Measurements from ENCODE around the gene NAV2. TPM values are rescaled to one million over a fixed set of nuclear protein-coding genes. Genes with fewer than 3 reads are reported as not detected.

NAV2 gene
- total and polyA plus RNA-seq, 9 donors: 25.7 to 70.6 (median 46.1) TPM

- 51% methylated on average over 7 of the region's 8 CpGs for WGBS (ENCODE audit: insufficient coverage)
- no peaks in the 10 kb centered on the region for H3K4me1 ChIP-seq (ENCODE audit: control insufficient read depth, insufficient read depth, low read length)
- peaks cover 6% of the 10 kb centered on the region for H3K36me3 ChIP-seq (ENCODE audit: control insufficient read depth, insufficient read depth, low read length)
- no peak for DNase-seq
- H3K27me3 ChIP-seq (ENCODE audit: control insufficient read depth, insufficient read depth, low read length): no peaks in the 10 kb centered on the region
- no peak overlapping the region for H3K4me3 ChIP-seq (ENCODE audit: low read length)
- no peak overlapping the region for H3K27ac ChIP-seq (ENCODE audit: low read length)
- no peaks in the 10 kb centered on the region for H3K9me3 ChIP-seq (replicated peaks; ENCODE audit: control insufficient read depth, low read depth, low read length)
Measured at GRCh38 chr11:19980957-19981669, 268.5 kb downstream of the NAV2 start.

- H3K4me1 ChIP-seq (ENCODE audit: control insufficient read depth, insufficient read depth, low read length): peaks cover 6% of the 10 kb centered on the region
- H3K27ac ChIP-seq (ENCODE audit: low read length): no peak overlapping the region
- H3K4me3 ChIP-seq (ENCODE audit: low read length): no peak overlapping the region
- 93% methylated on average over 2 of the region's 5 CpGs for WGBS (ENCODE audit: insufficient coverage)
- no peaks in the 10 kb centered on the region for H3K27me3 ChIP-seq (ENCODE audit: control insufficient read depth, insufficient read depth, low read length)
- H3K9me3 ChIP-seq (replicated peaks; ENCODE audit: control insufficient read depth, low read depth, low read length): no peaks in the 10 kb centered on the region
- no peak for DNase-seq
- peaks cover 8% of the 10 kb centered on the region for H3K36me3 ChIP-seq (ENCODE audit: control insufficient read depth, insufficient read depth, low read length)
Measured at GRCh38 chr11:19982774-19983495, 270.3 kb downstream of the NAV2 start.

- Histone ChIP-seq H3K36me3 (ENCODE audit: control insufficient read depth, insufficient read depth, low read length) (peaks cover 9% of the 10 kb centered on the region), H3K4me1 (ENCODE audit: control insufficient read depth, insufficient read depth, low read length) (peaks cover 9% of the 10 kb centered on the region), H3K4me3 (ENCODE audit: low read length) (no peak overlapping the region), H3K27me3 (ENCODE audit: control insufficient read depth, insufficient read depth, low read length) (no peaks in the 10 kb centered on the region), H3K9me3 (replicated peaks; ENCODE audit: control insufficient read depth, low read depth, low read length) (no peaks in the 10 kb centered on the region), H3K27ac (ENCODE audit: low read length) (no peak overlapping the region)
- 100% methylated on average over 5 of the region's 8 CpGs for whole genome bisulfite sequencing (ENCODE audit: insufficient coverage)
- DNase-seq: no peak
Measured at GRCh38 chr11:19984048-19984742, 271.6 kb downstream of the NAV2 start.

DNA sequence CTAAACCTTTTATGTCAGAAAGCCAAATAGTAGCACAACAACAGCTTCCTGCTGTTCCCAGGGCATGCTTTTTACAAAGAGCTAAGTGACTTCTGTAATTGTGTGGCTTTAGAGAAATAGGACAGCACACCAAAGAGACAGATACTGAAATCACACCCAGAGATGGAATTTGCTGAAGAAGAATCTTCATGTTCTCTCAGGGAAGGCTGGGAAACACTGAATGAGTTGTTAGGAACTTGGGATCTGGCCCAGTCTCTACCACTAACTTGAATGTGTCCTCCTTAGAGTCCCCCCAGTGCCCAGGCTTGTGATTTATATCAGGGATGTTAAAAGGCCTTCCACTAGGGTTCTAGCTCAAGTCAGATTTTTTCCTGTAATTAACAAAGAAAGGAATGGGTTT, 272.5 kb downstream of the NAV2 start:
- no peak for DNase-seq
- Histone ChIP-seq H3K36me3 (ENCODE audit: control insufficient read depth, insufficient read depth, low read length) (peaks cover 11% of the 10 kb centered on the region), H3K9me3 (replicated peaks; ENCODE audit: control insufficient read depth, low read depth, low read length) (no peaks in the 10 kb centered on the region), H3K27ac (ENCODE audit: low read length) (no peak overlapping the region), H3K27me3 (ENCODE audit: control insufficient read depth, insufficient read depth, low read length) (no peaks in the 10 kb centered on the region), H3K4me3 (ENCODE audit: low read length) (no peak overlapping the region), H3K4me1 (ENCODE audit: control insufficient read depth, insufficient read depth, low read length) (peaks cover 9% of the 10 kb centered on the region)

- peaks cover 11% of the 10 kb centered on the region for H3K36me3 ChIP-seq (ENCODE audit: control insufficient read depth, insufficient read depth, low read length)
- no peaks in the 10 kb centered on the region for H3K9me3 ChIP-seq (replicated peaks; ENCODE audit: control insufficient read depth, low read depth, low read length)
- H3K27ac ChIP-seq (ENCODE audit: low read length): no peak overlapping the region
- peaks cover 9% of the 10 kb centered on the region for H3K4me1 ChIP-seq (ENCODE audit: control insufficient read depth, insufficient read depth, low read length)
- 60% methylated on average over 1 of the region's 2 CpGs for WGBS (ENCODE audit: insufficient coverage)
- H3K27me3 ChIP-seq (ENCODE audit: control insufficient read depth, insufficient read depth, low read length): no peaks in the 10 kb centered on the region
- H3K4me3 ChIP-seq (ENCODE audit: low read length): no peak overlapping the region
- no peak for DNase-seq
Measured at GRCh38 chr11:19987331-19987801, 274.7 kb downstream of the NAV2 start.

DNA sequence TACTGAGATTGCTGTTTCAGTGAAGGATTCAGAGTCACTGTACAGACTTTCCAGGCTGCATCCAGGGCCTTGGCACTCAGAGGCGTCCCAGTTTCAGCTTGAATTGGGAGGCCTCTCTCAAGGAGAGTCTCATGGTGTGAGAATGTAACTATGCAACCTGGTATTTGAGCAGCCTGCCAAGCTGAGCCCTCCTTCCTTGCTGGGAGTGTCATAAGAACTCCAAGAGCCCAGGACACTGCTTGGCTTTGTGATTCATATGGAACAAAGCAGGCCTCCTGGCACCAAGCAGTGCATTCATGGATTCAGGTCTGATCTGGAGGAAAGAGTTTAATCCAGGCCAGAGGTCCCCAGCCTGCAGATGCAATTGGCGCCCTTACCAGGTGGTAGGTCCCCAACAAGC, 276.0 kb downstream of the NAV2 start:
- no peak overlapping the region for H3K27ac ChIP-seq (ENCODE audit: low read length)
- peak; percentile 81 for DNase-seq
- no peaks in the 10 kb centered on the region for H3K9me3 ChIP-seq (replicated peaks; ENCODE audit: control insufficient read depth, low read depth, low read length)
- peaks cover 9% of the 10 kb centered on the region for H3K4me1 ChIP-seq (ENCODE audit: control insufficient read depth, insufficient read depth, low read length)
- H3K27me3 ChIP-seq (ENCODE audit: control insufficient read depth, insufficient read depth, low read length): no peaks in the 10 kb centered on the region
- peaks cover 11% of the 10 kb centered on the region for H3K36me3 ChIP-seq (ENCODE audit: control insufficient read depth, insufficient read depth, low read length)
- 50% methylated on average over 2 of the region's 2 CpGs for WGBS (ENCODE audit: insufficient coverage)
- H3K4me3 ChIP-seq (ENCODE audit: low read length): no peak overlapping the region

GRCh38 chr11:19989191-19989590, 276.6 kb downstream of the NAV2 start:
- H3K27ac ChIP-seq (ENCODE audit: low read length): no peak overlapping the region
- H3K27me3 ChIP-seq (ENCODE audit: control insufficient read depth, insufficient read depth, low read length): no peaks in the 10 kb centered on the region
- no peak overlapping the region for H3K4me3 ChIP-seq (ENCODE audit: low read length)
- WGBS (ENCODE audit: insufficient coverage): 83% methylated on average over 1 of the region's 2 CpGs
- peaks cover 11% of the 10 kb centered on the region for H3K36me3 ChIP-seq (ENCODE audit: control insufficient read depth, insufficient read depth, low read length)
- H3K4me1 ChIP-seq (ENCODE audit: control insufficient read depth, insufficient read depth, low read length): peaks cover 9% of the 10 kb centered on the region
- no peaks in the 10 kb centered on the region for H3K9me3 ChIP-seq (replicated peaks; ENCODE audit: control insufficient read depth, low read depth, low read length)
- DNase-seq: no peak

DNA sequence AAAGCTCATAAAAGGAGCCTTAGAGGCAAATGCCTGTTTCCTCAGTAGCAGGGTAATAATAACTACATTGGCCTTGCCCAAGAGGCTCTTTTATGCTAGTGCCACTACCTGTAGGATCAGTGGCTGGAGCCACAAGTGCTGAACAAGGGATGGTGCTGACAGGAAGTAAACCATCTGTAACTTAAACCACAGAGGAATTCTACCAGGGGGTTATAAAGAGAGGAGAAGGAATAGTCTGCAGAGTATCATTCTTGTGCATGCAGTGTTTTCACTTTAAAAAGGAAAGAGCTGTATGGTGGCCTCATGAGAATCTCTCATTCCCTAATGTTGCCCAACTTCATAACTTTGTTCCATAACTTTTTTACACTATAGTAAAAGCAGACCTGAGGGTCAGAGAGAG, 279.5 kb downstream of the NAV2 start:
- Histone ChIP-seq H3K36me3 (ENCODE audit: control insufficient read depth, insufficient read depth, low read length) (peaks cover 6% of the 10 kb centered on the region), H3K9me3 (replicated peaks; ENCODE audit: control insufficient read depth, low read depth, low read length) (no peaks in the 10 kb centered on the region), H3K27ac (ENCODE audit: low read length) (no peak overlapping the region), H3K4me1 (ENCODE audit: control insufficient read depth, insufficient read depth, low read length) (peaks cover 9% of the 10 kb centered on the region), H3K27me3 (ENCODE audit: control insufficient read depth, insufficient read depth, low read length) (no peaks in the 10 kb centered on the region), H3K4me3 (ENCODE audit: low read length) (no peak overlapping the region)
- DNase-seq: no peak

DNA sequence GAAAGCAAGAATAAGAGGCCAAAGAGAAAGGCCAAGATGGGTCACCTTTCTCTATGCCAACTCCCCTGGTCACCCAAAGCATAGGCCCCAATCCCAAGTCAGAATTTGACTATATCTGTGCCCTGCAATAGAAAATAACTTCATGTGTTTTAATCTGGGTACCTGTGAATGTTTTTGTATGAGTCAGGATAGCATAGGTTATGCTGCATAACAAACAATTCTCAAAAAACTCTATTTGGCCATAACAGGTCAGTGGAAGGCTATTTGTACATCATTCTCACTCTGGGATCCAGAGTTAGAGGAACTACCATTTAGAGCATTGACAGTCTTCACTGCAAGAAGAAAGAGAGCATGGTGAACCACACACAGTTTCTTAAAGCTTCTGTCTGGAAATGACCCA, 280.4 kb downstream of the NAV2 start:
- Histone ChIP-seq H3K36me3 (ENCODE audit: control insufficient read depth, insufficient read depth, low read length) (peaks cover 3% of the 10 kb centered on the region), H3K9me3 (replicated peaks; ENCODE audit: control insufficient read depth, low read depth, low read length) (no peaks in the 10 kb centered on the region), H3K27me3 (ENCODE audit: control insufficient read depth, insufficient read depth, low read length) (no peaks in the 10 kb centered on the region), H3K27ac (ENCODE audit: low read length) (no peak overlapping the region), H3K4me3 (ENCODE audit: low read length) (no peak overlapping the region), H3K4me1 (ENCODE audit: control insufficient read depth, insufficient read depth, low read length) (peaks cover 4% of the 10 kb centered on the region)
- DNase-seq: no peak

DNA sequence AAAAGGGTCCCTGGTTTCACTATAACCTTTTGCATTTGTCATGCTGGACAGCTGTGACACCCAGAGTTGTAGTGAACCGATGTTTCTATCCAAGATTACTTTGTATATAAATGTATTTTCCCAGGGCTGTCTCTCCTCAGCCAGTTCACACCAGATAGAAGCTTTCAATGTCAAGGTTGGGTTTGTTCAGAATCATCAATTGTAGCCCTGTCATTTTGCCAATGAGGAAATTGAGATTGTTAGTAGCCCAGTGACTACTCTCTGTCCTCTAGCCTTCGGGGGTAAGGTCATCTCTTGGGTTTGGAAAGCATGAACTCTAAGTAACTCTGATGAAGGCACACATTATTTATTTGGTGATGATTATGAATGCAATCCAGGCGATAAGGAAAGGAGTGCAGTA, 282.0 kb downstream of the NAV2 start:
- no peak for DNase-seq
- Histone ChIP-seq H3K27ac (ENCODE audit: low read length) (no peak overlapping the region), H3K4me3 (ENCODE audit: low read length) (no peak overlapping the region), H3K4me1 (ENCODE audit: control insufficient read depth, insufficient read depth, low read length) (no peaks in the 10 kb centered on the region), H3K36me3 (ENCODE audit: control insufficient read depth, insufficient read depth, low read length) (peaks cover 2% of the 10 kb centered on the region), H3K27me3 (ENCODE audit: control insufficient read depth, insufficient read depth, low read length) (no peaks in the 10 kb centered on the region), H3K9me3 (replicated peaks; ENCODE audit: control insufficient read depth, low read depth, low read length) (no peaks in the 10 kb centered on the region)
- WGBS (ENCODE audit: insufficient coverage): 100% methylated on average over 1 of the region's 3 CpGs
